ENCODE results near the gene KCNT1. TPM values are rescaled to one million over a fixed set of nuclear protein-coding genes. Genes with fewer than 3 reads are reported as not detected.

The KCNT1 gene
- total and polyA plus RNA-seq, 9 donors, result 0.83 to 12.0 (median 3.7) TPM

DNA sequence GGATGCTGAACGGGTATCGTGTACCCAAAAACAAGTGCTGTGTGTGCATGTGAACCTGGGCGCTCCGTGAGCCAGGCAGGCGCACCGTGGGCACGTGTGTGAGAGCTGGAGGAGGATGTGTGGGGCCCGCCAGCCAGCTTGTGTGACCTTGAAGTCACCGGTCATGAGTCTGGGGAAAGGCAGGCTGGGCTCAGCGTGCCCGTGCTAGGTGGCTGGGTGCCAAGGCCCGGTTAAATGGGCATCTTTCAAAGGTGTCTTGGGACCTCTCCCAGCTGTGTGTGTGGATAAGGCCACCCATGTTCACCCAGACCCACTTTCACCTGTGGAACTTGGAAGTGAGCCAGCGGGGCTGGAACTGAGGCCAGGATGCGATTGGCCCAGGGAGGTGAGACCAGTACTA, 3.4 kb downstream of the KCNT1 start:
- H3K27ac ChIP-seq, result peak overlapping the region in 1 of 2 donors; percentile 42
- no peaks in the 10 kb centered on the region for H3K27me3 ChIP-seq
- no peaks in the 10 kb centered on the region for H3K9me3 ChIP-seq
- peak in 2 of 5 donors; percentile 51 to 64 for DNase-seq
- H3K36me3 ChIP-seq, result no peaks in the 10 kb centered on the region
- intact Hi-C loops (cut with DNase I), result loop anchor here in 3 of 4 donors (10.0 kb wide), 3 partner anchors 101 to 419 kb away; partner anchors contain the start of gene UBAC1 (in 1 of the 3)
- peaks cover 20% of the 10 kb centered on the region for H3K4me1 ChIP-seq (ENCODE audit: insufficient read depth)
- TF ChIP-seq POLR2A (IDR thresholded peaks at IDR 0.05) (no peak), EP300 (IDR thresholded peaks at IDR 0.05) (no peak)
- TF ChIP-seq, protein P1, sequence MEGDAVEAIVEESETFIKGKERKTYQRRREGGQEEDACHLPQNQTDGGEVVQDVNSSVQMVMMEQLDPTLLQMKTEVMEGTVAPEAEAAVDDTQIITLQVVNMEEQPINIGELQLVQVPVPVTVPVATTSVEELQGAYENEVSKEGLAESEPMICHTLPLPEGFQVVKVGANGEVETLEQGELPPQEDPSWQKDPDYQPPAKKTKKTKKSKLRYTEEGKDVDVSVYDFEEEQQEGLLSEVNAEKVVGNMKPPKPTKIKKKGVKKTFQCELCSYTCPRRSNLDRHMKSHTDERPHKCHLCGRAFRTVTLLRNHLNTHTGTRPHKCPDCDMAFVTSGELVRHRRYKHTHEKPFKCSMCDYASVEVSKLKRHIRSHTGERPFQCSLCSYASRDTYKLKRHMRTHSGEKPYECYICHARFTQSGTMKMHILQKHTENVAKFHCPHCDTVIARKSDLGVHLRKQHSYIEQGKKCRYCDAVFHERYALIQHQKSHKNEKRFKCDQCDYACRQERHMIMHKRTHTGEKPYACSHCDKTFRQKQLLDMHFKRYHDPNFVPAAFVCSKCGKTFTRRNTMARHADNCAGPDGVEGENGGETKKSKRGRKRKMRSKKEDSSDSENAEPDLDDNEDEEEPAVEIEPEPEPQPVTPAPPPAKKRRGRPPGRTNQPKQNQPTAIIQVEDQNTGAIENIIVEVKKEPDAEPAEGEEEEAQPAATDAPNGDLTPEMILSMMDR (IDR thresholded peaks at IDR 0.05), result no peak
- no peak overlapping the region for H3K4me3 ChIP-seq
- WGBS, 3 donors, result 42 to 56% (median 51%) methylated on average over 14 of the region's 14 CpGs

DNA sequence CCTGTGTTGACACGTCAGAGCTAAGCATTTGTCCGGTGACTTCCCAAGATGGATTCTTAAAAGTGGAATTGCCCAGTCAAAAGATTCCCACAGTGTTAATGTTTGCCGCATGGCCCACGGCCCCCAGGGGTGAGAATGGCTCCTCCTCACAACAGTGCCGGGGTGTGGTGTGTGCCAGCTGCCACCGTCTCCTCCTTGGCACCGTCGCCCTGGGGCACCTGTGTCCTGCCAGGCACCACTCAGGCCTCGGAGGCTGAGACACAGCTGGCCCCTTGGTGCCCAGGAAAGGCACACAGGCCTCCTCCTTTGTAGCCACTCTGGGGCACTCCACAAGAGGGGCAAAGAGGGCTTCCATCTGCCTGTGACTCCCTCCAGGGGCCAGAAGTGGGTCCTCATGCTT, 4.3 kb downstream of the KCNT1 start:
- Histone ChIP-seq H3K27ac (no peak overlapping the region), H3K9me3 (no peaks in the 10 kb centered on the region), H3K4me3 (no peak overlapping the region), H3K27me3 (no peaks in the 10 kb centered on the region), H3K4me1 (ENCODE audit: insufficient read depth) (peaks cover 20% of the 10 kb centered on the region), H3K36me3 (no peaks in the 10 kb centered on the region)
- no peak for TF ChIP-seq EP300 (IDR thresholded peaks at IDR 0.05)
- TF ChIP-seq, protein P1 (IDR thresholded peaks at IDR 0.05), result no peak
- no peak for TF ChIP-seq POLR2A (IDR thresholded peaks at IDR 0.05)
- WGBS, 3 donors, result 86 to 94% (median 89%) methylated on average over 9 of the region's 9 CpGs
- intact Hi-C loops (cut with DNase I), result loop anchor here in 3 of 4 donors (10.0 kb wide), 3 partner anchors 101 to 419 kb away; partner anchors contain the start of gene UBAC1 (in 1 of the 3)
- DNase-seq, result no peak

DNA sequence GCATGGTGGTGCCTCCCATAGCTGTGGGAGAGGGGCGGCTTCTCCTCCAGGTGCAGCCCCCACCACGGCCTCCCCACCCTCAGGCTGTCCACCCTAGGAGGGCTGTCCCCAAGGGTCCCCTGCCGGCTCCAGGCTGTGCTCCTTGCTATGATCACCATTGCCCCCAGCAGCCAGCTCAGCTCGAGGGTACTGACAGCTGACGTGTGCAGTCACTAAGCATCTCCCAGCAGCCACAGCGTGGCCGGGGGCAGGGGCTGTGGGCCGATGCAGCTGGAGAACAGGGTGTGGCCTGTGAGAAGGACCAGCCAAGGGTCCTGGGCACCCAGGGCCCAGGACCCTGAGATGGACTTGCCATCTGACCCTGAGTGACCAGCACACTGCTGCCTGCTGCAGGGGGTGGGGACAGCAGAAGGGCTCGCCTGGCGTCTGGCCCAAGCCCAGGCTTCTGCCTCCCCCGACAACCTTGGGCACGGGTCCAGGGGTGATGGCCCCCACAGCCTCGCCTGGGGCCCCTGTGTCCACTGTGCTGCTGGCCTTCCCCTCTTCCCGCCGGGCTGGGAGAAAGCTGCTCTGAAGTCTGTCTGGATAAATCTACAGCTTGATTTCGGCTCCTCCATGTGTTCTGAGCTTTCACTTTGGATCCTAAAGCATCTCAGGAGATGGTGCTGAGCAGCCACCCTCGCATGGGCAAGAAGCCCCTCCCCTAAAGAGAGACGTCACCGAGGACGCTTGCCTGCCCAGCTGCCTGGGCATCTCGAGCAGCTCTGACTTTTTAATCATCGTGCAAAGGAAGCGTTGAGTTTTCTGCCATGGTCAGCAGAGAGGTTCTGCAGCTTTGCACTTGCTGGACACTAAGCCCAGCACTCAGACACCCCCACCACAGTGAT, 5.5 kb downstream of the KCNT1 start:
- Histone ChIP-seq H3K4me1 (ENCODE audit: insufficient read depth) (peaks cover 22% of the 10 kb centered on the region), H3K4me3 (no peak overlapping the region), H3K9me3 (no peaks in the 10 kb centered on the region), H3K27me3 (no peaks in the 10 kb centered on the region), H3K36me3 (no peaks in the 10 kb centered on the region), H3K27ac (no peak overlapping the region)
- 12 to 21% (median 15%) methylated on average over 22 to 23 of the region's 23 CpGs for WGBS, 3 donors
- intact Hi-C loops (cut with DNase I), result loop anchor here in 3 of 4 donors (10.0 kb wide), 3 partner anchors 103 to 417 kb away; partner anchors contain the start of gene UBAC1 (in 1 of the 3)
- TF ChIP-seq EP300 (IDR thresholded peaks at IDR 0.05), result no peak
- DNase-seq, result peak; percentile 50 to 86 (median 72)

DNA sequence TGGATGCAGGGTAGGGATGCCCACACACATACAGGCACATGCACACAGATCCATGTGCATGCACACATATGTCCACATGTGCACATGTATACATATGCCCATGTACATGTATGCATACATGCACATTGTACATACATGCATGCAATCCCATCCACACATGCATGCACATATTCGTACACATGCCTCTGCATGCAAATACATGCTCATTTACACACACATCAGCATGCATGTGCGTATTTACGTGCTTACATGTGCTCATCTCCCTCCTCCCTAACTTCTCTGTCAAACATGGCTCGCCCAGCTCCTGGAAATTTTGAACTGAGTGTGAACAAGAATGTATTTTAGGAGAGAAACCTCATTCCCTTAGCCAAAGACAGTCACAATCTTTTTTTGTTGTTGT, 6.2 kb downstream of the KCNT1 start:
- intact Hi-C loops (cut with DNase I), result loop anchor here in 3 of 4 donors (10.0 kb wide), 3 partner anchors 103 to 417 kb away; partner anchors contain the start of gene UBAC1 (in 1 of the 3)
- whole genome bisulfite sequencing, 3 donors, result 84 to 89% (median 85%) methylated on average over 4 of the region's 4 CpGs
- no peaks in the 10 kb centered on the region for H3K27me3 ChIP-seq

More for the DNA sequence above, 6.2 kb downstream of the KCNT1 start:
- TF ChIP-seq EP300 (IDR thresholded peaks at IDR 0.05) (no peak), POLR2A (IDR thresholded peaks at IDR 0.05) (no peak)
- TF ChIP-seq, protein P1 (IDR thresholded peaks at IDR 0.05), result no peak
- Histone ChIP-seq H3K36me3 (no peaks in the 10 kb centered on the region), H3K4me3 (no peak overlapping the region), H3K4me1 (ENCODE audit: insufficient read depth) (peaks cover 29% of the 10 kb centered on the region), H3K9me3 (no peaks in the 10 kb centered on the region), H3K27ac (no peak overlapping the region)
- no peak for DNase-seq
